OCI-LY1 (cell line): ENCODE data around the gene ATP11B.

Source experiments
- EZH2 ChIP-seq: fragments of 200-600 bp; sonication (generic), shearing (Covaris generic); IDR thresholded peaks from 2 replicates; pipeline ENCODE4 v1.8.0; 2017; ENCODE audit warnings: borderline replicate concordance, mixed run types, mild to moderate bottlenecking, antibody characterized with exemption, low read length, moderate library complexity, mixed read lengths
- TF ChIP-seq, protein P1 (sequence below): fragments of 200-600 bp; sonication (generic), shearing (Covaris generic); IDR thresholded peaks from 2 replicates; pipeline ENCODE4 v1.5.1; 2017; ENCODE audit warnings: mild to moderate bottlenecking, antibody characterized with exemption, low read length, moderate library complexity, mixed read lengths

DNA sequence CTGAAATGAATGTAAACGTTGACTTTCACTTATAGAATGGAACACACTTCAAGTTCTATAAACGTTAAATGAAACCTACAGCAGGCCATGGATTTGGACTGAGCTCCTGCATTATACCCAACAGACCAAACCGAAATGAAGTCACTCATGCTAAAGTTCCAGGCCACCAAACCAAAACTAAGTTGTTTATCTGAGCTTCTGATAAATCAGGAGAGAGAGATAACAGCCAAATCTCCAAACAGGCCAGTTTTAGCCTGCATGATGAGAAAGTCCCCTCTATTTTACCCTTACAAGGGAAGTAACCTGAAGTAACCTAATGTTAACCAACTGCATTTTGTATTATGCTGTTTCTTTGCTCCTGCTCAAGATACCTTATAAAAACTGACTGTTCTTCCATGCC, 142.5 kb downstream of the ATP11B start:
- TF ChIP-seq, protein P1, sequence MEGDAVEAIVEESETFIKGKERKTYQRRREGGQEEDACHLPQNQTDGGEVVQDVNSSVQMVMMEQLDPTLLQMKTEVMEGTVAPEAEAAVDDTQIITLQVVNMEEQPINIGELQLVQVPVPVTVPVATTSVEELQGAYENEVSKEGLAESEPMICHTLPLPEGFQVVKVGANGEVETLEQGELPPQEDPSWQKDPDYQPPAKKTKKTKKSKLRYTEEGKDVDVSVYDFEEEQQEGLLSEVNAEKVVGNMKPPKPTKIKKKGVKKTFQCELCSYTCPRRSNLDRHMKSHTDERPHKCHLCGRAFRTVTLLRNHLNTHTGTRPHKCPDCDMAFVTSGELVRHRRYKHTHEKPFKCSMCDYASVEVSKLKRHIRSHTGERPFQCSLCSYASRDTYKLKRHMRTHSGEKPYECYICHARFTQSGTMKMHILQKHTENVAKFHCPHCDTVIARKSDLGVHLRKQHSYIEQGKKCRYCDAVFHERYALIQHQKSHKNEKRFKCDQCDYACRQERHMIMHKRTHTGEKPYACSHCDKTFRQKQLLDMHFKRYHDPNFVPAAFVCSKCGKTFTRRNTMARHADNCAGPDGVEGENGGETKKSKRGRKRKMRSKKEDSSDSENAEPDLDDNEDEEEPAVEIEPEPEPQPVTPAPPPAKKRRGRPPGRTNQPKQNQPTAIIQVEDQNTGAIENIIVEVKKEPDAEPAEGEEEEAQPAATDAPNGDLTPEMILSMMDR: no peak
- no peak for TF ChIP-seq EZH2
